Measurements from ENCODE around the gene MASP2. TPM values are rescaled to one million over a fixed set of nuclear protein-coding genes. Genes with fewer than 3 reads are reported as not detected.
"Not testable (repeated sequence)": the region's sequence is repeated elsewhere in the genome, so short reads cannot be mapped to it uniquely, and the experiment has no call there.

The MASP2 gene
- polyA plus RNA-seq, 10 donors: 1.1 to 5.9 (median 2.2) TPM

- no peak for DNase-seq
Observed at GRCh38 chr1:11039351-11040104, 7.5 kb downstream of the MASP2 start.

- DNase-seq: peak; percentile 83 to 94 (median 91)
Observed at GRCh38 chr1:11037740-11038182, 9.3 kb downstream of the MASP2 start.

GRCh38 chr1:11037019-11037739, 9.9 kb downstream of the MASP2 start:
- DNase-seq: not testable (repeated sequence)

GRCh38 chr1:11031624-11032262, 15.3 kb downstream of the MASP2 start:
- DNase-seq: no peak

GRCh38 chr1:11030865-11031264, 16.2 kb downstream of the MASP2 start:
- DNase-seq: no peak

- DNase-seq: no peak
Observed at GRCh38 chr1:11028018-11028417, 19.0 kb downstream of the MASP2 start.

- DNase-seq: no peak
Observed at GRCh38 chr1:11027316-11027715, 19.7 kb downstream of the MASP2 start.

- no peak for DNase-seq
Observed at GRCh38 chr1:11026903-11027302, 20.1 kb downstream of the MASP2 start.

- no peak for DNase-seq
Observed at GRCh38 chr1:11026052-11026451, 21.0 kb downstream of the MASP2 start.

GRCh38 chr1:11025618-11026017, 21.4 kb downstream of the MASP2 start:
- DNase-seq: no peak

- DNase-seq: no peak
Observed at GRCh38 chr1:11024874-11025203, 22.2 kb downstream of the MASP2 start.

GRCh38 chr1:11024154-11024873, 22.7 kb downstream of the MASP2 start:
- no peak for DNase-seq

GRCh38 chr1:11023201-11023600, 23.8 kb downstream of the MASP2 start:
- no peak for DNase-seq

- no peak for DNase-seq
Observed at GRCh38 chr1:11019971-11020370, 27.1 kb downstream of the MASP2 start.

GRCh38 chr1:11019358-11019757, 27.7 kb downstream of the MASP2 start:
- DNase-seq: not testable (repeated sequence)

GRCh38 chr1:11013160-11013531, 33.9 kb downstream of the MASP2 start:
- no peak for DNase-seq

GRCh38 chr1:11012260-11013159, 34.5 kb downstream of the MASP2 start, which contains the start of gene TARDBP:
Gene TARDBP, plus strand, starts transcription at chr1:11012654. Its CDS starts 1,074 bp downstream, at chr1:11013728.
- DNase-seq: peak; percentile 93 to 98 (median 94)

- no peak for DNase-seq
Observed at GRCh38 chr1:11000526-11000925, 46.5 kb downstream of the MASP2 start.

- no peak for DNase-seq
Observed at GRCh38 chr1:10996100-10996499, 50.9 kb downstream of the MASP2 start.

GRCh38 chr1:10992864-10993263, 54.2 kb downstream of the MASP2 start:
- DNase-seq: no peak

GRCh38 chr1:10992004-10992403, 55.0 kb downstream of the MASP2 start:
- DNase-seq: not testable (repeated sequence)

All from muscle of back (tissue), 11 donors.